Stimulated activated CD8-positive, alpha-beta memory T cell treated with anti-CD3 and anti-CD28 coated beads, Interleukin-4, amount 100 ng/mL, for 48 hours (primary cell): ENCODE measurements around the gene CNOT8.

Source experiments
- DNase-seq: peaks from one replicate; pipeline ENCODE4 v3.0.0-alpha.2; 2020

CNOT8 gene

GRCh38 chr5:154836225-154836624, 22.2 kb upstream of the CNOT8 start:
- no peak for DNase-seq

- no peak for DNase-seq
Measured at GRCh38 chr5:154837009-154837901, 21.2 kb upstream of the CNOT8 start.

- DNase-seq = no peak
Measured at GRCh38 chr5:154840435-154841272, 17.8 kb upstream of the CNOT8 start.

- no peak for DNase-seq
Measured at GRCh38 chr5:154841273-154841661, 17.2 kb upstream of the CNOT8 start.

- no peak for DNase-seq
Measured at GRCh38 chr5:154842689-154843530, 15.5 kb upstream of the CNOT8 start.

GRCh38 chr5:154844809-154845208, 13.6 kb upstream of the CNOT8 start:
- DNase-seq = no peak

- no peak for DNase-seq
Measured at GRCh38 chr5:154849264-154849785, 9.1 kb upstream of the CNOT8 start.

GRCh38 chr5:154849791-154850201, 8.6 kb upstream of the CNOT8 start:
- no peak for DNase-seq

- DNase-seq = no peak
Measured at GRCh38 chr5:154850255-154851062, 8.0 kb upstream of the CNOT8 start, which contains the start of gene FAXDC2. TSS of gene FAXDC2 (minus strand) at chr5:154850603. CDS start at chr5:154838178, 12,425 bp downstream.

- no peak for DNase-seq
Measured at GRCh38 chr5:154851351-154851750, 7.1 kb upstream of the CNOT8 start.

- DNase-seq = peak; percentile 88
Measured at GRCh38 chr5:154857530-154858296, 714 bp upstream of the CNOT8 start.

GRCh38 chr5:154858972-154859871, 795 bp downstream of the CNOT8 start:
- no peak for DNase-seq

GRCh38 chr5:154860123-154860522, 1.7 kb downstream of the CNOT8 start:
- DNase-seq = peak; percentile 40

GRCh38 chr5:154860765-154861164, 2.3 kb downstream of the CNOT8 start:
- DNase-seq = no peak

GRCh38 chr5:154861946-154862345, 3.5 kb downstream of the CNOT8 start:
- DNase-seq = no peak

- DNase-seq = no peak
Measured at GRCh38 chr5:154862766-154863165, 4.3 kb downstream of the CNOT8 start.

- DNase-seq = no peak
Measured at GRCh38 chr5:154863291-154864080, 5.1 kb downstream of the CNOT8 start.

GRCh38 chr5:154865466-154866184, 7.2 kb downstream of the CNOT8 start:
- no peak for DNase-seq
